ENCODE results near the gene GNPDA2.

DNA sequence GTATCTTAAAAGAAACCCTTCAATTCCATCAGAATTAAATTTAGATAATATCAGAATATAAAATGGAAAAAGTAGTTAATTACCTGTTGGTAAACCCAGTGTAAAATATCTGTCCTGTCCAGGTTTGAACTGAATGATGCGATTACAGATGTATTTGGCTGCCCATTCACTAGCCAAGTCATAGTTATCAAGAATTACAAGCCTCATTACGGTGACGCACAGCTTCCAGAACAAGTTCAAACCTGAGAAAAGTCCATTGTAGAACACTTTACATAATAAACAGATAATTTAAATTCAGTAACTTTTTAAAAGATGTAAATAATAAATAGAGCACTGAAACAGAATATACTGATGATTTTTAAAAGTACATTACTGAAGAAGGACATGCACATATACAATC is 4.4 kb downstream of the GNPDA2 start:
- TF ChIP-seq CTCF (IDR thresholded peaks at IDR 0.05; ENCODE audit: low read depth, low read length) (no peak), EZH2phosphoT487 (IDR thresholded peaks at IDR 0.05; ENCODE audit: low read depth) (no peak)
